Osteocyte (in vitro differentiated cells): Measurements from ENCODE around the gene RIPK4. TPM values are rescaled to one million over a fixed set of nuclear protein-coding genes. Genes with fewer than 3 reads are reported as not detected.

Experiments
- DNase-seq: peaks from one replicate; pipeline ENCODE4 v3.0.0; 2021; ENCODE audit warnings: mixed read lengths; ENCODE audit not compliant: unreplicated experiment; ENCODE audit errors: extremely low spot score
- H3K27ac Mint-ChIP-seq: one replicate; pipeline ENCODE4 v1.8.0; 2021; ENCODE audit warnings: mild to moderate bottlenecking, mixed read lengths; ENCODE audit not compliant: unreplicated experiment
- H3K27me3 Mint-ChIP-seq: one replicate; pipeline ENCODE4 v1.8.0; 2021; ENCODE audit warnings: mixed read lengths; ENCODE audit not compliant: unreplicated experiment
- H3K36me3 Mint-ChIP-seq: one replicate; pipeline ENCODE4 v1.8.0; 2021; ENCODE audit warnings: mixed read lengths; ENCODE audit not compliant: unreplicated experiment
- H3K4me1 Mint-ChIP-seq: one replicate; pipeline ENCODE4 v1.8.0; 2021; ENCODE audit warnings: mixed read lengths; ENCODE audit not compliant: unreplicated experiment
- H3K4me3 Mint-ChIP-seq: one replicate; pipeline ENCODE4 v1.8.0; 2021; ENCODE audit warnings: mild to moderate bottlenecking, moderate library complexity, mixed read lengths; ENCODE audit not compliant: unreplicated experiment
- H3K9me3 Mint-ChIP-seq: one replicate; pipeline ENCODE4 v1.8.0; 2021; ENCODE audit warnings: mixed read lengths; ENCODE audit not compliant: unreplicated experiment
- CTCF ChIP-seq: fragments of 200-600 bp; sonication (generic); IDR thresholded peaks from 2 replicates; pipeline ENCODE4 v1.5.0; 2021; ENCODE audit warnings: antibody characterized with exemption, mild to moderate bottlenecking, moderate library complexity
- total RNA-seq: library from RNA; stranded (reverse); gene quantifications from 2 replicates; pipeline ENCODE4 v1.2.1, GENCODE V29; 2021

The RIPK4 gene
- total RNA-seq, 1 donor from 2014 or later, result 2.4 TPM

- H3K27ac Mint-ChIP-seq, result no peak overlapping the region
- H3K36me3 Mint-ChIP-seq, result peaks cover 1% of the 10 kb centered on the region
- H3K9me3 Mint-ChIP-seq, result no peaks in the 10 kb centered on the region
- no peak for TF ChIP-seq CTCF
- no peaks in the 10 kb centered on the region for H3K27me3 Mint-ChIP-seq
- DNase-seq, result no peak
- H3K4me1 Mint-ChIP-seq, result peaks cover 34% of the 10 kb centered on the region
- no peak overlapping the region for H3K4me3 Mint-ChIP-seq
These were observed 13.6 kb downstream of the RIPK4 start for GRCh38 chr21:41753006-41753898.

GRCh38 chr21:41752231-41752681 is 14.6 kb downstream of the RIPK4 start:
- H3K9me3 Mint-ChIP-seq, result no peaks in the 10 kb centered on the region
- H3K27ac Mint-ChIP-seq, result no peak overlapping the region
- no peak for DNase-seq
- peaks cover 34% of the 10 kb centered on the region for H3K4me1 Mint-ChIP-seq
- no peak for TF ChIP-seq CTCF
- H3K4me3 Mint-ChIP-seq, result no peak overlapping the region
- H3K27me3 Mint-ChIP-seq, result no peaks in the 10 kb centered on the region
- H3K36me3 Mint-ChIP-seq, result peaks cover 1% of the 10 kb centered on the region

- no peaks in the 10 kb centered on the region for H3K27me3 Mint-ChIP-seq
- DNase-seq, result no peak
- H3K4me3 Mint-ChIP-seq, result no peak overlapping the region
- peaks cover 1% of the 10 kb centered on the region for H3K36me3 Mint-ChIP-seq
- TF ChIP-seq CTCF, result no peak
- H3K27ac Mint-ChIP-seq, result no peak overlapping the region
- H3K4me1 Mint-ChIP-seq, result peaks cover 34% of the 10 kb centered on the region
- no peaks in the 10 kb centered on the region for H3K9me3 Mint-ChIP-seq
These were observed 15.2 kb downstream of the RIPK4 start for GRCh38 chr21:41751611-41752011.

GRCh38 chr21:41750532-41751151 is 16.2 kb downstream of the RIPK4 start:
- Mint-ChIP-seq H3K9me3 (no peaks in the 10 kb centered on the region), H3K27ac (no peak overlapping the region), H3K4me3 (no peak overlapping the region), H3K27me3 (no peaks in the 10 kb centered on the region), H3K4me1 (peaks cover 34% of the 10 kb centered on the region), H3K36me3 (peaks cover 1% of the 10 kb centered on the region)
- DNase-seq, result no peak
- TF ChIP-seq CTCF, result no peak

- Mint-ChIP-seq H3K36me3 (peaks cover 1% of the 10 kb centered on the region), H3K27ac (no peak overlapping the region), H3K9me3 (no peaks in the 10 kb centered on the region), H3K27me3 (no peaks in the 10 kb centered on the region), H3K4me1 (peaks cover 34% of the 10 kb centered on the region), H3K4me3 (no peak overlapping the region)
- no peak for DNase-seq
- TF ChIP-seq CTCF, result no peak
These were observed 16.8 kb downstream of the RIPK4 start for GRCh38 chr21:41750051-41750450.
